Adipocyte (in vitro differentiated cells): ENCODE results near the gene SDHAF4.

Experiments used
- DNase-seq: peaks from one replicate; pipeline ENCODE4 v3.0.0-alpha.2; 2015; ENCODE audit warnings: low read depth
- H3K27me3 ChIP-seq: replicated peaks from 2 replicates; pipeline ENCODE4 v1.7.0; 2013; ENCODE audit warnings: mild to moderate bottlenecking, low read length, moderate library complexity; ENCODE audit not compliant: control insufficient read depth, insufficient read depth
- H3K36me3 ChIP-seq: 2 replicates; pipeline ENCODE4 v1.7.0; 2013; ENCODE audit warnings: low read length, mild to moderate bottlenecking, moderate library complexity; ENCODE audit not compliant: control insufficient read depth, insufficient read depth, severe bottlenecking
- H3K4me1 ChIP-seq: 2 replicates; pipeline ENCODE4 v1.7.0; 2013; ENCODE audit warnings: mild to moderate bottlenecking, low read length, moderate library complexity; ENCODE audit not compliant: control insufficient read depth, insufficient read depth
- H3K4me3 ChIP-seq: 2 replicates; pipeline ENCODE4 v1.7.0; 2013; ENCODE audit warnings: mild to moderate bottlenecking, low read length, moderate library complexity
- H3K9ac ChIP-seq: 2 replicates; pipeline ENCODE4 v1.7.0; 2013; ENCODE audit warnings: mild to moderate bottlenecking, low read length, moderate library complexity
- H3K9me3 ChIP-seq: 2 replicates; pipeline ENCODE4 v1.7.0; 2013; ENCODE audit warnings: mild to moderate bottlenecking, low read length, moderate library complexity; ENCODE audit not compliant: control insufficient read depth

SDHAF4 gene

DNA sequence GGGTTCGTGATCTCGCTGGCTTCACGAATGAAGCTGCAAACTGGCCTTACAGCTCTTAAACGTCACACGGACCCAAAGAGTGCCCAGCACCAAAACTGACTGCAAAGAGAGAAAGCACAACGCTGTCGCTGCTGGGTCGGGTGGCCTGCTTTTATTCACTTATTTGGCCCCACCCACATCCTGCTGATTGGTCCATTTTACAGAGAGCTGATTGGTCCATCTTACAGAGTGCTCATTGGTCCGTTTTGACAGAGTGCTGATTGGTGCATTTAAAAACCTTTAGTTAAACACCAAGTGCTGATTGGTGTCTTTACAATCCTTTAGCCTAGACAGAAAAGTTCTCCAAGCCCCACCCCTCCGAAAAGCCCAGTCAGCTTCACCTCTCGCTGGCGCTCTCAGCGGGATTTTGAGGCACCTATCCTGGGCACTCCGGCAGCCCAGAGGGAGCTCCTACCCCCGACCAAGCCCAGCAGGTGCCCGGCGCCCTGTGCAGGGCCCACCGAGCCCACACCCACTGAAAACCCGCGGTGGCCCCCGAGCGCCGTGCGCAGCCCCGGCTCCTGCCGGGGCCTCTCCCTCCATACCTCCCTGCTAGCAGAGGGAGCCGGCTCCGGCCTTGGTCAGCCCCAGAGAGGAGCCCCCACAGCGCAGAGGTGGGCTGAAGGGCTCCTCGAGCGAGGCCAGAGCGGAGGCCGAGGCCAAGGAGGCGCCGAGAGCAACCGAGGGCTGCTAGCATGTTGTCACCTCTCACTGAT, 60.9 kb downstream of the SDHAF4 start:
- H3K9me3 ChIP-seq, result no peaks in the 10 kb centered on the region
- no peak for DNase-seq
- H3K36me3 ChIP-seq, result no peaks in the 10 kb centered on the region

DNA sequence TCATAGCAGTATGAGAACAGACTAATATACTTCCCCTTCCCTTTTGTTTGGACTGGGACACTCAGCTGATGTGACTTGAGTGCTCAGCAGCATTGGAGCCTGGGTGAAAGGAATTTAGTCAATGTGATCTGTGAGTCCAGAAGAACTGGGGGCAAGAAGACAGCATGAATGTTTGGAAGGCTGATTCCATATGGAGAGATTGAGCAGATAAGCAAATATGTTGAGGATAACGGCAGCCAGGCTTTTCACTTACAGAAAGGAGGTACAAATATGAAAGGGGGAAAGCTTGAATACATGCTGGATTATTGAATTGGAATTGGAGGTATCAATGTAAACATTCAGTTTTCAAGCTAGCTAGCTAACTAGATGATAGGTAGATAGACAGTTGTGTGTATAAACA, 63.2 kb downstream of the SDHAF4 start:
- no peaks in the 10 kb centered on the region for H3K36me3 ChIP-seq
- H3K9ac ChIP-seq, result no peak overlapping the region
- H3K9me3 ChIP-seq, result no peaks in the 10 kb centered on the region
- H3K4me3 ChIP-seq, result no peak overlapping the region
- no peak for DNase-seq
- no peaks in the 10 kb centered on the region for H3K27me3 ChIP-seq
- no peaks in the 10 kb centered on the region for H3K4me1 ChIP-seq

More for the DNA sequence above, 60.9 kb downstream of the SDHAF4 start:
- Histone ChIP-seq H3K4me1 (no peaks in the 10 kb centered on the region), H3K9ac (no peak overlapping the region), H3K4me3 (no peak overlapping the region), H3K27me3 (no peaks in the 10 kb centered on the region)

DNA sequence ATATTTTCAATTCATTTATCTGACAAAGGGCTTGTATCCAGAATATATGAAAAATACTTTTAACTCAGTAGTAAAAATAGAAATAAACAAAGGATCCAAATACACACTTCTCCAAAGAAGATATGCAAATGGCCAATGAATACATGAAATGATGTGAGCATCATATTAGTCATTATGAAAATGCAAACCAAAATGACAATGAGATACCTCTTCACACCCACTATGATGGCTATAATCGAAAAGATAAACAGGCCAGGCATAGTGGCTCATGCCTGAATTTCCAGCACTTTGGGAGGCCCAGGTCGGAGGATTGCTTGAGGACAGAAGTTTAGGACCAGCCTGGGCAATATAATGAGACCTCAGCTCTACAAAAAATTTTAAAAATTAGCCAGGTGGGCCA, 67.1 kb downstream of the SDHAF4 start:
- H3K27me3 ChIP-seq, result no peaks in the 10 kb centered on the region
- no peak overlapping the region for H3K4me3 ChIP-seq
- H3K9me3 ChIP-seq, result no peaks in the 10 kb centered on the region
- no peaks in the 10 kb centered on the region for H3K36me3 ChIP-seq
- H3K4me1 ChIP-seq, result no peaks in the 10 kb centered on the region
- no peak overlapping the region for H3K9ac ChIP-seq
- no peak for DNase-seq

DNA sequence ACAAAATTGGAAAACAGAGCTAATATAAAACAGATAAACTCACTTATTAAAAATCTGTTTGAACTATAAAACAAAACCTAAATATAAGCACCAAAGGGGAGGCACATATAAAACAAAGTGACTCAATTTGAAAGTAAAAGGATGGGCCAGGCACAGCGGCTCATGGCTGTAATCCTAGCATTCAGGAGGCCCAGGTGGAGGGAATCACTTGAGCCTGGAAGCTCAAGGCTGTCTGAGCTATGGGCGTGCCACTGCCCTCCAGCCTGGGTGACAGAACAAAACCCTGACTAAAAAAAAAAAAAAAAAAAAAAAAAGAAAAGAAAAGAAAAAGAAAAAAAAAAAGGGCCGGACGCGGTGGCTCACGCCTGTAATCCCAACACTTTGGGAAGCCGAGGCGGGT, 69.9 kb downstream of the SDHAF4 start:
- DNase-seq, result no peak
- H3K36me3 ChIP-seq, result no peaks in the 10 kb centered on the region
- no peaks in the 10 kb centered on the region for H3K9me3 ChIP-seq
- H3K9ac ChIP-seq, result no peak overlapping the region
- H3K27me3 ChIP-seq, result peaks cover 5% of the 10 kb centered on the region
- H3K4me1 ChIP-seq, result peaks cover under 1% of the 10 kb centered on the region
- H3K4me3 ChIP-seq, result no peak overlapping the region

DNA sequence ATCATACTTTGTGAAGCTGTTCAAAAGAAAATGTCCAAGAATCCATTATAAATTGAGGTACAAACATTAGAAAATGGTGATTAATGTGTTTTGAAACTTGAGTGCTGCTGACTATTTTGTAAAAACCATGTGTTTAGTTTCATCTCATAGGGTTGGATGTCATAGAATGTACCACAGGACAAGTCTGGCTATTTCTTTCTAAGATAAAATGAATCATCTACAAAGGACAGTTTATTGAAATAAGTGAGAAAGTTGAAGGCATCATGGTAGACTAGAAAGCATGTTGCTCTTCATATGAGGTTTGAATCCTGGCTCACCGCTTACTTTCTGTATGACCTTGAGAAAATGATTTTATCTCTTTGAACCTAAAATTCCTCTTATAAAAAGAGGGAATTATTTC, 71.7 kb downstream of the SDHAF4 start:
- H3K9me3 ChIP-seq, result no peaks in the 10 kb centered on the region
- no peak for DNase-seq
- H3K4me3 ChIP-seq, result no peak overlapping the region
- H3K36me3 ChIP-seq, result no peaks in the 10 kb centered on the region
- H3K4me1 ChIP-seq, result peaks cover 8% of the 10 kb centered on the region
- peaks cover 5% of the 10 kb centered on the region for H3K27me3 ChIP-seq
- H3K9ac ChIP-seq, result no peak overlapping the region
